ENCODE results near the gene CLSTN2.

The CLSTN2 gene

DNA sequence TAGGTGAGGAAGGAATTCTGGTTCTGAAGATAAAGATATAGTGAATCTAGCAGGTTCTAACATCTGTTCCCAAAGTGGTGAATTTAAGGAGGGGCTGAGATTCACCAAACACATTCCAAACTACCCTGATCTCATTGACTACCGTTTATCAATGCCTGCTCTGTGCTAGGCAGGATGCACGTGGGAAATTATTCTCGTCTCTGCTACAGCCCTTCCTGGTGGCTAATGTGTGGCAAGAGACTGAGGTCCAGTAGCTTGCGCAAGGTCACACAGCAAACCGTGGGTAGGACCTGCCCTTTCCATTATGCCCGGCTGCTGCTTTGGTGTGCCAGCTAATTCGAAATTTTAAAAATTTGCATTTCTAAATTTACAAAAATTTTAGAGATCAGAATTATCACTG is 533.4 kb downstream of the CLSTN2 start:
- DNase-seq, result no peak

GRCh38 chr3:140469491-140469890 is 534.5 kb downstream of the CLSTN2 start:
- no peak for DNase-seq

DNA sequence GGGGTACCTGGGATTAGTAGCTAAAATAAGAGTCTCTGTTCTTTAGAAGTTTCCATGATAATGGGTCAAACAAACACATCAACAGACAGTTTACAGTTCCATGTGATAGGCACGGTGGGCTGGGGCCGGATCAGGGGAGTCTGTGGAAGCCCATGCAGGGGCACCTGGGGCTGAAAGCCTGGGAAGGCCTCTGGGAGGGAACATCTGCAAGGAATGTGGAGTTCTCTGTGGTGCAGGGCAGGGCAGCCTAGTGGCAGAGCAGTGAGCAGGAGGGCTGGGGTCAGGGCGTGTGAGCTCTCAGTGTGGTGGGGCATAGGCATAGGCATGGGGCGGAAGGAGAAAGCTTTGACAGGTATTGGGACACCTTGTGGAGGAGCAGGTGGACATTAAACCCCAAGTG is 535.2 kb downstream of the CLSTN2 start:
- no peak for DNase-seq

DNA sequence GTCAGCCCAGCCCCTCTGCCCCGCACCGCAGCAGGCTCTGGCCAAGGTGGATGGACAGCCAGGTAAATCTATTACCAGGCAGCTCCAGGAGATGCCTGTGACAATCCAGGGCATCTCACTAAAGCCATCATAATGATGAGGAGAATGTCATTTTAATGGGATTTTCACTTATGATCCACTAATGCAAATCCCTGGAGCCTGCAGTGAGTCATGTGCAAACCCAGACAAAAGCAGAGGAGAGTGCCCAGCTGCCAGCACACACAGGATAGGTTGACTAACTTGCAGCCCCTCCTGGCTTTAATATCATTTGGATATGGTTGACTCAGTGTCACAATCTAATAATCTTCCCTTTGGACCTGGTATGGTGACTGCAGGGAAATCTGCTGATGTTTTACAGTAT is 536.0 kb downstream of the CLSTN2 start:
- DNase-seq, result no peak

DNA sequence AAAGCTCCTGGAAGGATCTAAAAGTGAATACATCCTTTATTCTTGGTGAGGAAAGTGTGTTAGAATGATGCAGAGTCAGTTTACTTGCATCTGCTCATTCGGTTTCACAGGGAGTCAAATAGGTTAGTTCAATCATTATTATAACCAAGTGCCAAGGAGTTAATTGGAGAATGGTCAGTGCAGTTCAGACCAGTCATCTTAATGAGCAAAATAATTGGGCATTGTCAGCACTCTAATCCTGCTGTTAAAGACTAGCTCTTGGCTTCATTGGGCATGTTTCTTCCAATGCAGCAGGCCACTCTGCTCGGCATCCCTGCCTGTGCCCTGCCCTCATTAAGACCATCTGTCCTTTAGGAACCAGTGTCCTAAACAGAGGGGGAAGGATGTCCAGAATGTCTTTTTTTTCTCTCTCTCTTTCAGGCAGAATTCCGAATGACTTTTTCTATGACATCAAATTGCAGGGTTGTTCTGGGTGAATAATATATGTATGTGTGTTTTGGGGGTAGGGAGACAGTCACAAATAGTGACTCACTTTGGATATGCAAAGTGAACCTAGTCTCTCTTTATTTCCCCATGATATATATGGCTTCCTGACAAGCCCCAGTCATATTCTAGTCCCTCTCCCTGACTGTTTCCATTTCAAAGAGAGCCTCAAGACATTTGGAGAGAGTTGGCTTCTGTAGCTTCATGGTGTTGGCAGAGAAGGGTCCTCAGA is 537.5 kb downstream of the CLSTN2 start:
- DNase-seq, result no peak

DNA sequence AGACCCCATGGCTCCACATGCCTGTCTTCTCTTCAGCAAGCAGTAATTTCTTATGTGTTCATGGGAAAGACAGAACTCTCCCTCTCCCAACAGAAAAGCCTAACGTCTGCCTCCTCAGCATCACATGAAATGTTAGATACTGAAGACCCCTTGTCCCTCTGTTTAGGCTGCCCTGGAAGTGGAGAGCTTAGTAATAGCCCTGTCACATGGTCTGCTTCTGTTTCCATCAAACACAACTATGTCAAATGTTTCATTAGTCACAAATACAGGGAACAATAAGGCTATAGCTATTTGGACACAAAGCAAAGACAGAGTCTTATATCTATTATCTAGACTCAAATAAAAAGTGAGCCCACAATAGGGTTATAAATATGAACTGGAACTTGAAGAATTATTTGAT is 552.6 kb downstream of the CLSTN2 start:
- no peak for DNase-seq

DNA sequence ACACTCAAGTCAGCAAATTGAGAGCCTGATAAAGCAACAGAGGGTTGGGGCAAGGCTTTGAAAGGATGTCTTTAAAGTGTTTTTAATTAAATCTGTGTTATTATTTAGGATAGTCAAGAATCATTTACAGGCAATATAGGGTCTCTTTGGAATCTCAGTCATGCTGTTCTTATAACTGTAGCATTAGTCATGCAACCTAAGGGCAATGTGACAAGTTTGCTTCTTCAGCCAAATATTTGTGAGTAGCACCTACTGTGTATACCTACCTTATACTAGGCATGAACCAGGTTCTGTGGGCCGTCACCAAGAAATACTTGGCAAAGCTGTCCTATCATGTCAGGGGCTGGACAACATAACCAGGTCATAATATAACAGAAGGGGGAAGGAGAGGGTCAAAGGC is 558.3 kb downstream of the CLSTN2 start:
- no peak for DNase-seq

GRCh38 chr3:140494970-140495369 is 560.0 kb downstream of the CLSTN2 start:
- no peak for DNase-seq

GRCh38 chr3:140497331-140497730 is 562.3 kb downstream of the CLSTN2 start:
- DNase-seq, result no peak

DNA sequence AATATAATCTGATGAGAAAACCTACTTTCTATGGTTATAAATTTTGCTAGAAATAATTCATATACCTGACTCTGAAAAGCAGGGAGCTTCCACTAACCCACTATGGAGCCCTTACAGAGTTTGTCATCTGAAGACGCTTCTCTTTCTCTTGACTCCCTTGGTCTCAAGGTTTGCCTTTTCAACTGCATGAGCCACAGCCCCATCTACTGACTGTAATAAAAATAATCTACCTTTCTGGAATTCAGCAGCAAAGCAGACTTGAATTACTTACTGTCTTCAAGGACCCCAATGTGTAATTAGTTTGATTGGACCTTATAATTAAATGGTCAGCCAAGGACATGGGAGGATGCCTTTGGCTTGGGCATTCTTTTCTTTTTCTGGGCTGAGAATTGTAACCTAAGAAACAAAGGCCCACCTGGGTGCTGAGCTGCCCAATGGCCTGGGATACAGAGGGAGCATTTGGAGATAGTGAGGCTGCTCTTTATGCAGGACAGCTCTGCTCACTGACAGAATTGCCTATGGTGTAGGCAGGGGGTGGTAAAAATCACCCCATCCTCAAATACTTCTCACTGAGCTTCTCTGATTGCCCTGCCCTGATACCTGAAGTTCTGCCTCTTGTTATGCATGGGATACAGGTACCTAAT is 564.3 kb downstream of the CLSTN2 start:
- DNase-seq, result no peak

DNA sequence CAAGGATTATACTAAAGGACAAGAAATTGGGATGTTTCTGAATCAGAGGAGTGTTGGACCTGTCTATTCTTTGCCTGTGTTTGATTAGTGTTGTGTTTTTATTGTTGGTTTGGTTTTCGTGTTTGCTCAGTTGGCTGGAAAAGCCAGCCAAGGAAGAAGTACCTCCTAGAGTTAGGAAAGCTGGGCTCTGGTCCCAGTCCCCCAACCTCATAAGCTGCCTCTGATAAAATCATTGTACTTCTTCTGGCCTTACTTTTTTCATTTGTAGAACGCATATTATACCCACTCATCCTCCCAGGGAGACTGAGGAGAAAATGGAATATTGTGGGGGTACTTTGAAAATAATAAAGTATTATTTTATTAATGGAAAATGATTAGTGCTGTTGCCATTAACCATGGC is 565.5 kb downstream of the CLSTN2 start:
- DNase-seq, result no peak

GRCh38 chr3:140501061-140501769 is 566.2 kb downstream of the CLSTN2 start:
- no peak for DNase-seq

GRCh38 chr3:140501770-140502364 is 566.9 kb downstream of the CLSTN2 start:
- DNase-seq, result no peak

- no peak for DNase-seq
Observed at GRCh38 chr3:140505213-140505612, 570.2 kb downstream of the CLSTN2 start.

GRCh38 chr3:140505876-140506275 is 570.9 kb downstream of the CLSTN2 start:
- DNase-seq, result no peak

DNA sequence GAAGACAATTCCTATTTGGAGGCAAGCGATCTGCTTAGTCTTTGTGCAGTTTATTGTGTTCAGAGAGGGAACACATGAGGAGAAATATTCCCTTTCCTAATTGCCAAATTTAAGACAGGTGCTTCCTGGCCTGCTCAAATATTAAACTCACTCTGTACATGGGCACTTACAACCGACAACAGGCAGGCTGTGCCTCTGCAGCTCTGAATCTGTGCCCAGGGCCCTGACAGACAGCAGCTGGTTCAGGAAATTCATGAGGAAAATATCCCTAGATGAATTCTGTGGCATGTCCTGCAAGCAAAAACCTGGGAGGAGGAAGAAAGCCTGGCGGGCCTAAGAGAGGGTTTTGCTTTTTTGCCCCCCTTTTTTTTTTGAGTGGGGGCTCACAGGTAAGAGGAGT is 573.6 kb downstream of the CLSTN2 start:
- DNase-seq, result no peak

DNA sequence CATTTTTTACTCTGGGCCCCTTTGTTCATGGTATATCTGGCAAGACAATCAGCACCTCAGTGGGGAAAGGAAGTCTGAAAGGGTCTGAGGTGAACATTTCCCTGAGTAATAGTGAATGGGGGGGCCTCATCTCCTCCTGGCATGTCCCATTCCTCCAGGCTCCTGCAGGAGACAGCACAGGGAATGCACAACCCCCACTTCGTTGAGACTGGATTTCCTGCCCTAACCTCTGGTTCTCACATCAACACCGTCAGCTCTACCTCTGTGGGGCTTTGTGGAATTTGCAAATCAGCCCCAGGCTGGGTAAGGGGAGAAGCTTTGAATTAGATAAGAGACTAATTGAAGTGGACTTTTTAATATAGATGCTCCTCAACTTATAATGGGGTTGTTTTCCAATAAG is 574.5 kb downstream of the CLSTN2 start:
- DNase-seq, result no peak

GRCh38 chr3:140510303-140510861 is 575.4 kb downstream of the CLSTN2 start:
- no peak for DNase-seq

DNA sequence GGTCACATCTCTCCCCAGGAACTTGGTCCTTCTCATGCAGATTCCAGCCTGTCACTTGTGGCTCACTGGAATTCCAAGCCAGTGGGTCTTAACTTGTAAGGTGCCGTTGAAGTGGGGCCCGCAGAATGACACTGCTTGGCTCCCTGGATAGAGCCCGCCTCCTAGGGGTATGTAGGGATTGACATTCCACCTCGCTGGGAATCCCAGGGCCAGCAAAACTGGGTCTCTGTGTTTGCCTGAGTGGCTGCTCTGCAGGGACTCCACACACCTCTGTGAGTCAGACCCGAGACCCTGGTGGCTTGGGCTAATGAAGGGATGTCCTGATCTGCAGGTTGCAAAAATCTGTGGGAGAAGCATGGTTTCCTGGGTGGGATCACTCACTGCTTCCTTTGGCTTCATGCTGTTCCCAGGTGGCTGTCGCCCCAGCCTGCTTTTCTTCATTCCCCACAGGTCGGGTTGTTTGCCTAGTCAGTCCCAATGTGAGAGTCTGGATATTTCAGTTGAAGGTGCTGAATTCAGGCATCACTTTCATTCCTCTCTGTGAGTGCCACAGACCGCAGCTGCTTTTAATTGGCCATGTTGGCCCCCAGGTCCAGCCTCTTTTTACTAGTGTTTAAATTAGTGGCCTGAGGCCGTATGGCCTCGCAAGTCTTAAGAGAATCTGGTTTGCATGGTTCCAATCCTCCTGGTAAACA is 586.9 kb downstream of the CLSTN2 start:
- no peak for DNase-seq

GRCh38 chr3:140522653-140523380 is 587.8 kb downstream of the CLSTN2 start:
- no peak for DNase-seq

DNA sequence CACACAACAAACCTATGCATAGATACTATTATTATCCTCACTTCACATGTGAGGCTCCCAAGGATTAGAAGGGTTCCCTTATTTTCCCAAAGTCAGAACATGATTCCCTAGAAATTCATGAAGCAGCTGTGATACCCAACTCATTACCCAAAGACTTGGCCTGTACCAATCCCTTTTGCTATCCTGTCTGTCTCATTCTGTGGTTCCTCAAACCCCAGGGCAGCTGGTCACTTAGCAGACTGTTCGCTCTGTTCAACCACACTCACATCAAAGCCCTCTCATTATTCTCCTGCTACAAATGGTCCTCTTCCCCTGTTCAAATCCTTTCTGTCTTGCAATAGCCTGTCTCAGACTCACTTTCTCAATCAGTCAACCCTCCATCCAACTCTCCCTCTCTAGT is 588.6 kb downstream of the CLSTN2 start:
- DNase-seq, result no peak

DNA sequence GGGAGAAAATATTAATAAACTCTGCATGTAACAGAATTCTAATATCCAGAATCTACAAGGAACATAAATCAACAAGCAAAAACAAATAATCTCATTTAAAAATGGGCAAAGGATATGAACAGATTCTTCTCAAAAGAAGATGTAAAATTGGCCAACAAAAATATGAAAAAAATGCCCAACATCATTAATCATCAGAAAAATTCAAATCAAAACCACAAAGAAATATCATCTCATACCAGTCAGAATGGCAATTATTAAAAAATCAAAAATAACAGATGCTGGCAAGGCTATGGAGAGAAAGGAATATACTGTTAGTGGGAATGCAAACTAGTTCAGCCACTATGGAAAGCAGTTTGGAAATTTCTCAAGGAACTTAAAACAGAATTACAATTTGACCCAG is 592.2 kb downstream of the CLSTN2 start:
- DNase-seq, result no peak
